ENCODE data around the gene ATF3. TPM values are rescaled to one million over a fixed set of nuclear protein-coding genes. Genes with fewer than 3 reads are reported as not detected.
A peak's percentile ranks its signal among the peaks of the same experiment; 100 is the strongest.

Gene ATF3
- total RNA-seq, 1 experiment from 2014 or later = 43.2 TPM

GRCh38 chr1:212665241-212666115 is 56.9 kb downstream of the ATF3 start:
- no peaks in the 10 kb centered on the region for H3K36me3 ChIP-seq (ENCODE audit: control insufficient read depth in 1 of 2, insufficient read depth in 2 of 2, low read length in 2 of 2)
- no peak overlapping the region; the same call in 1 of the 2 replicates for H3K27ac ChIP-seq (ENCODE audit: low read depth, low read length)
- no TSS peak for BruUV-seq (replicated peaks)
- TF ChIP-seq SIN3A (IDR thresholded peaks at IDR 0.05; ENCODE audit: low read depth) (no peak), RAD21 (IDR thresholded peaks at IDR 0.05; ENCODE audit: low read depth) (peak; percentile 95), CBX3 (IDR thresholded peaks at IDR 0.05; ENCODE audit: low read depth) (peak; percentile 56; the same call in 1 of the 2 replicates), CTCF (IDR thresholded peaks at IDR 0.05 in 2 of 3, conservative IDR thresholded peaks at IDR 0.05 in 1 of 3; ENCODE audit: borderline replicate concordance in 1 of 3, insufficient read depth in 1 of 3, low read depth in 2 of 3, low read length in 2 of 3) (peak; percentile 84 to 96 (median 84)), POLR2AphosphoS5 (IDR thresholded peaks at IDR 0.05; ENCODE audit: low read depth, low read length) (0 out of 2 replicates have a peak, but pooled peaks have one; percentile 12), TCF7L2 (IDR thresholded peaks at IDR 0.05; ENCODE audit: borderline replicate concordance, extremely low read depth, insufficient read depth, insufficient read length) (no peak), YY1 (IDR thresholded peaks at IDR 0.05; ENCODE audit: extremely low read depth, insufficient replicate concordance, low read depth, low read length) (peak; percentile 12)
- intact Hi-C loops (cut with micrococcal nuclease) = loop anchor here (1.0 kb wide), 2 partner anchors 117 to 330 kb away; no protein-coding TSS in a partner anchor
- H4K20me1 ChIP-seq (ENCODE audit: insufficient read depth) = no peaks in the 10 kb centered on the region
- peak overlapping the region; percentile 95 for H3K4me2 ChIP-seq (ENCODE audit: low read length)
- ChIA-PET RAD21 (ENCODE audit: low non-redundant PET in 1 of 2, low total read pairs in 2 of 2, uncharacterized antibody in 2 of 2, unreplicated experiment in 2 of 2) (interaction anchor here (0.8 to 1.3 kb wide), 5 partner anchors 85 to 210 kb away, joined by 3 to 8 read pairs (median 4); no protein-coding TSS in a partner anchor), POLR2A (interaction anchor here (1.3 to 1.5 kb wide), 2 partner anchors 57 to 84 kb away, joined by 5 read pairs; partner anchors contain the start of gene ATF3), CTCF (interaction anchor here (0.5 to 1.9 kb wide), 29 partner anchors 10 to 330 kb away, joined by 3 to 16 read pairs (median 5); partner anchors contain the start of gene BATF3)
- peak overlapping the region; percentile 53 to 64 for H3K4me3 ChIP-seq (replicated peaks in 1 of 2; ENCODE audit: low read depth in 1 of 2, low read length in 2 of 2)
- H3K9ac ChIP-seq (ENCODE audit: low read length) = peak overlapping the region; percentile 58
- no peaks in the 10 kb centered on the region for H3K9me3 ChIP-seq (ENCODE audit: control insufficient read depth in 1 of 2, insufficient read depth in 1 of 2, low read depth in 1 of 2, low read length in 2 of 2)
- peaks cover 7 to 20% of the 10 kb centered on the region in 2 experiments; a peak in 3 of 4 replicates for H3K4me1 ChIP-seq (ENCODE audit: control insufficient read depth in 1 of 2, insufficient read depth in 2 of 2, low read length in 2 of 2)
- H3K27me3 ChIP-seq (ENCODE audit: insufficient read depth, low read length) = no peaks in the 10 kb centered on the region
- ATAC-seq (peak; percentile 98), DNase-seq (ENCODE audit: low read depth, low spot score) (peak; percentile 68)
- no peaks in the 10 kb centered on the region for H3K9me2 ChIP-seq (ENCODE audit: insufficient read depth)
- H2AFZ ChIP-seq (ENCODE audit: low read depth, low read length, poor library complexity, severe bottlenecking) = peak overlapping the region; percentile 96
- no peaks in the 10 kb centered on the region for H3K79me2 ChIP-seq (ENCODE audit: insufficient read depth, low read length)
